Smooth muscle cell (in vitro differentiated cells): ENCODE results near the gene TP53INP2. TPM values are rescaled to one million over a fixed set of nuclear protein-coding genes. Genes with fewer than 3 reads are reported as not detected.

ENCODE experiments used
- DNase-seq: peaks from one replicate; lab custom pipeline; 2025; ENCODE audit not compliant: unreplicated experiment; lab: John Stamatoyannopoulos, UW
- H2AFZ ChIP-seq: fragments of 200-600 bp; sonication (generic); 2 replicates; pipeline ENCODE4 v1.6.0; 2016; ENCODE audit warnings: antibody characterized with exemption, low read depth, mild to moderate bottlenecking
- H3F3A ChIP-seq: fragments of 200-600 bp; sonication (generic); 2 replicates; pipeline ENCODE4 v1.6.0; 2017; ENCODE audit warnings: antibody characterized with exemption, low read depth
- H3K27ac ChIP-seq: fragments of 200-600 bp; sonication (generic); 2 replicates; pipeline ENCODE4 v1.5.1; 2016; ENCODE audit warnings: low read depth, mild to moderate bottlenecking
- H3K27me3 ChIP-seq: fragments of 200-600 bp; sonication (generic); 2 replicates; pipeline ENCODE4 v1.6.1; 2016; ENCODE audit warnings: low read depth, mild to moderate bottlenecking
- H3K36me3 ChIP-seq: fragments of 200-600 bp; sonication (generic); 2 replicates; pipeline ENCODE4 v1.5.1; 2016; ENCODE audit warnings: low read depth
- H3K4me1 ChIP-seq: fragments of 200-600 bp; sonication (generic); 2 replicates; pipeline ENCODE4 v1.5.1; 2016; ENCODE audit warnings: low read depth
- H3K4me2 ChIP-seq: fragments of 200-600 bp; sonication (generic); 2 replicates; pipeline ENCODE4 v1.6.0; 2016; ENCODE audit warnings: mild to moderate bottlenecking
- H3K4me3 ChIP-seq: fragments of 200-600 bp; sonication (generic); 2 replicates; pipeline ENCODE4 v1.5.1; 2016; ENCODE audit warnings: mild to moderate bottlenecking
- H3K79me2 ChIP-seq: fragments of 200-600 bp; sonication (generic); 2 replicates; pipeline ENCODE4 v1.6.0; 2016; ENCODE audit warnings: low read depth, mild to moderate bottlenecking
- H3K9ac ChIP-seq: fragments of 200-600 bp; sonication (generic); 2 replicates; pipeline ENCODE4 v1.6.0; 2016; ENCODE audit warnings: low read depth
- H3K9me3 ChIP-seq: fragments of 200-600 bp; sonication (generic); replicated peaks from 2 replicates; pipeline ENCODE4 v1.5.1; 2016; ENCODE audit warnings: low read depth
- H4K20me1 ChIP-seq: fragments of 200-600 bp; sonication (generic); 2 replicates; pipeline ENCODE4 v1.6.0; 2016; ENCODE audit warnings: low read depth
- WGBS: methylation state at CpG from one replicate; pipeline ENCODE4 v1.1.7; 2016; ENCODE audit warnings: low lambda C conversion rate; 5-methylcytosine and 5-hydroxymethylcytosine counted together
- polyA plus RNA-seq: library from polyadenylated mRNA; unstranded; fragments of >200 nt; fragmentation: Nextera tagmentation; extraction: Ambion mirVana; gene quantifications from 2 replicates; pipeline ENCODE4 v1.2.1, GENCODE V29; 2016
- total RNA-seq: library from RNA; depleted of rRNA; stranded (reverse); fragments of >200 nt; gene quantifications from 2 replicates; pipeline ENCODE4 v1.2.3, GENCODE V29; 2014
- TF ChIP-seq, protein P1 (sequence below): fragments of 200-600 bp; sonication (generic); IDR thresholded peaks from 2 replicates; pipeline ENCODE4 v1.5.1; 2017; ENCODE audit warnings: borderline replicate concordance, mild to moderate bottlenecking, antibody characterized with exemption; ENCODE audit not compliant: insufficient read depth, poor library complexity, severe bottlenecking

TP53INP2 gene
- total and polyA plus RNA-seq, 2 experiments from 2014 or later: 13.1 to 15.9 TPM

- Histone ChIP-seq H3K79me2 (no peaks in the 10 kb centered on the region), H3K4me1 (no peaks in the 10 kb centered on the region), H3K9me3 (no peaks in the 10 kb centered on the region), H3K36me3 (peaks cover 12% of the 10 kb centered on the region), H3K9ac (no peak overlapping the region), H2AFZ (no peak overlapping the region), H3K27me3 (no peaks in the 10 kb centered on the region), H3F3A (no peaks in the 10 kb centered on the region), H3K27ac (no peak overlapping the region), H3K4me3 (no peak overlapping the region), H3K4me2 (no peak overlapping the region), H4K20me1 (no peaks in the 10 kb centered on the region)
- WGBS: 86% methylated on average over 2 of the region's 2 CpGs
- TF ChIP-seq, protein P1, sequence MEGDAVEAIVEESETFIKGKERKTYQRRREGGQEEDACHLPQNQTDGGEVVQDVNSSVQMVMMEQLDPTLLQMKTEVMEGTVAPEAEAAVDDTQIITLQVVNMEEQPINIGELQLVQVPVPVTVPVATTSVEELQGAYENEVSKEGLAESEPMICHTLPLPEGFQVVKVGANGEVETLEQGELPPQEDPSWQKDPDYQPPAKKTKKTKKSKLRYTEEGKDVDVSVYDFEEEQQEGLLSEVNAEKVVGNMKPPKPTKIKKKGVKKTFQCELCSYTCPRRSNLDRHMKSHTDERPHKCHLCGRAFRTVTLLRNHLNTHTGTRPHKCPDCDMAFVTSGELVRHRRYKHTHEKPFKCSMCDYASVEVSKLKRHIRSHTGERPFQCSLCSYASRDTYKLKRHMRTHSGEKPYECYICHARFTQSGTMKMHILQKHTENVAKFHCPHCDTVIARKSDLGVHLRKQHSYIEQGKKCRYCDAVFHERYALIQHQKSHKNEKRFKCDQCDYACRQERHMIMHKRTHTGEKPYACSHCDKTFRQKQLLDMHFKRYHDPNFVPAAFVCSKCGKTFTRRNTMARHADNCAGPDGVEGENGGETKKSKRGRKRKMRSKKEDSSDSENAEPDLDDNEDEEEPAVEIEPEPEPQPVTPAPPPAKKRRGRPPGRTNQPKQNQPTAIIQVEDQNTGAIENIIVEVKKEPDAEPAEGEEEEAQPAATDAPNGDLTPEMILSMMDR: no peak
- no peak for DNase-seq
Observed at GRCh38 chr20:34747479-34747878, 43.3 kb downstream of the TP53INP2 start.

DNA sequence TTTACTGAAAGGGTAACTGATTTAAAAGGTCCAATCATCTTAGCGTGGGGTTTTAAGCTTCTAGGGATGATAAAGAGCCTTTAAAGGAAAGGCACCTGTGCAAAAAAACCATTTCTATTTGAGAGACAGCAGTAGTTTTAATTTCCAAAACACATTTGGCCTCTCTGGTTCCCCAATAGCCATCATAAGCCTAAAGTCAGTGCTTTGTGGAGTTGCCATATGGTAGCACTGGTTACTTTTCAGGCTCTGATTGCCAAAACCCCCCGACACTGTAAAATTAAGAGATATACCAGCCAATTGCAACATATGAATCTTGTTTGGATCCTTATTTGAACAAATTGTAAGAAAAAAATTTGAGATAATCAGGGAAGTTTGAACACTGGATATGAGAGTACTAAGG, 44.6 kb downstream of the TP53INP2 start:
- Histone ChIP-seq H3K9me3 (no peaks in the 10 kb centered on the region), H3K9ac (no peak overlapping the region), H3K27me3 (no peaks in the 10 kb centered on the region), H3K4me3 (no peak overlapping the region), H2AFZ (no peak overlapping the region), H4K20me1 (no peaks in the 10 kb centered on the region), H3K4me1 (no peaks in the 10 kb centered on the region), H3F3A (no peaks in the 10 kb centered on the region), H3K79me2 (no peaks in the 10 kb centered on the region), H3K36me3 (peaks cover 12% of the 10 kb centered on the region), H3K4me2 (no peak overlapping the region), H3K27ac (no peak overlapping the region)
- no peak for DNase-seq
- TF ChIP-seq, protein P1: no peak
- WGBS: 94% methylated on average over 2 of the region's 2 CpGs

DNA sequence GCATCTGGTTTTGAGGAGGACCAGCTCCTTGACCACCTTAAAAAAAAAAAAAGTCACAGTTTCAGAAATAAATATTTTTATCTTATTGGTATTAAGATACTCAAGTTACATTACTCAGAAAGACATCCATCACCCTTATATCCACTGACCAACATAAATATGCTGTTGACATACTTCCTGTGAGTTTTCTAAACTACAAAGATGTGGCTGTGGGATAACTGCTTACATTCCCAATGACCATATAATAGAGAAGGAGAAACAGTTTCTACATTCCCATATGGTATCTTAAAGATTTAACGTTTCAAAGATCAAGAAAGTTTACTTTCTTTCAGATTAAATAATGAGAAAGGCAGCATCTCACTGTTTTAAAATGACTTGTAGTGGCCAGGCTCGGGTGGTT, 46.3 kb downstream of the TP53INP2 start:
- H3K4me2 ChIP-seq: no peak overlapping the region
- no peaks in the 10 kb centered on the region for H3K27me3 ChIP-seq
- H3K4me3 ChIP-seq: no peak overlapping the region
- H3F3A ChIP-seq: no peaks in the 10 kb centered on the region
- no peak overlapping the region for H3K9ac ChIP-seq
- H2AFZ ChIP-seq: no peak overlapping the region
- H3K36me3 ChIP-seq: peaks cover 12% of the 10 kb centered on the region
- no peaks in the 10 kb centered on the region for H4K20me1 ChIP-seq
- DNase-seq: no peak
- no peaks in the 10 kb centered on the region for H3K4me1 ChIP-seq
- TF ChIP-seq, protein P1: no peak
- H3K9me3 ChIP-seq: no peaks in the 10 kb centered on the region
- WGBS: 47% methylated on average over 2 of the region's 2 CpGs
- H3K79me2 ChIP-seq: no peaks in the 10 kb centered on the region
- no peak overlapping the region for H3K27ac ChIP-seq

GRCh38 chr20:34751453-34751852, 47.3 kb downstream of the TP53INP2 start:
- no peaks in the 10 kb centered on the region for H3K27me3 ChIP-seq
- DNase-seq: no peak
- H3K79me2 ChIP-seq: no peaks in the 10 kb centered on the region
- H3K27ac ChIP-seq: no peak overlapping the region
- H2AFZ ChIP-seq: no peak overlapping the region
- no peaks in the 10 kb centered on the region for H3F3A ChIP-seq
- no peaks in the 10 kb centered on the region for H3K9me3 ChIP-seq
- H4K20me1 ChIP-seq: peaks cover 7% of the 10 kb centered on the region
- no peak overlapping the region for H3K4me3 ChIP-seq
- no peak overlapping the region for H3K4me2 ChIP-seq
- H3K36me3 ChIP-seq: peaks cover 13% of the 10 kb centered on the region
- TF ChIP-seq, protein P1: no peak
- no peak overlapping the region for H3K9ac ChIP-seq
- WGBS: 94% methylated on average over 3 of the region's 3 CpGs
- no peaks in the 10 kb centered on the region for H3K4me1 ChIP-seq
